HG03460 (cell line): Measurements from ENCODE around the gene APBA2.

Experiments used
- ATAC-seq: cut with Tn5 transposase; IDR thresholded peaks from one replicate; pipeline ENCODE4 v1.9.1; 2021; ENCODE audit not compliant: unreplicated experiment

APBA2 gene

GRCh38 chr15:29074045-29074444 is 188.3 kb downstream of the APBA2 start:
- ATAC-seq = no peak

- ATAC-seq = no peak
Observed at GRCh38 chr15:29078541-29078940, 192.8 kb downstream of the APBA2 start.

- ATAC-seq = no peak
Observed at GRCh38 chr15:29079479-29079878, 193.7 kb downstream of the APBA2 start.

- ATAC-seq = no peak
Observed at GRCh38 chr15:29081781-29082180, 196.0 kb downstream of the APBA2 start.

GRCh38 chr15:29083161-29083560 is 197.4 kb downstream of the APBA2 start:
- ATAC-seq = no peak

GRCh38 chr15:29083858-29084257 is 198.1 kb downstream of the APBA2 start:
- no peak for ATAC-seq

GRCh38 chr15:29086001-29086400 is 200.2 kb downstream of the APBA2 start:
- no peak for ATAC-seq

- ATAC-seq = no peak
Observed at GRCh38 chr15:29086891-29087290, 201.1 kb downstream of the APBA2 start.

GRCh38 chr15:29087521-29088285 is 201.9 kb downstream of the APBA2 start:
- no peak for ATAC-seq

GRCh38 chr15:29088666-29089065 is 202.9 kb downstream of the APBA2 start:
- no peak for ATAC-seq

- no peak for ATAC-seq
Observed at GRCh38 chr15:29089731-29090616, 204.2 kb downstream of the APBA2 start.

GRCh38 chr15:29090617-29091466 is 205.1 kb downstream of the APBA2 start:
- no peak for ATAC-seq

- no peak for ATAC-seq
Observed at GRCh38 chr15:29091666-29092065, 205.9 kb downstream of the APBA2 start.

GRCh38 chr15:29092376-29093064 is 206.7 kb downstream of the APBA2 start:
- no peak for ATAC-seq

GRCh38 chr15:29093065-29093435 is 207.3 kb downstream of the APBA2 start:
- no peak for ATAC-seq

GRCh38 chr15:29093696-29094343 is 208.0 kb downstream of the APBA2 start:
- no peak for ATAC-seq

- ATAC-seq = no peak
Observed at GRCh38 chr15:29094711-29095110, 208.9 kb downstream of the APBA2 start.

- ATAC-seq = no peak
Observed at GRCh38 chr15:29095746-29096145, 210.0 kb downstream of the APBA2 start.

GRCh38 chr15:29097168-29097567 is 211.4 kb downstream of the APBA2 start:
- no peak for ATAC-seq

GRCh38 chr15:29097971-29098370 is 212.2 kb downstream of the APBA2 start:
- no peak for ATAC-seq
